A549 (cell line): ENCODE measurements around the gene BPIFB4.

Experiments
- HOXA7 ChIP-seq: fragments of 250-450 bp; sonication (Bioruptor Pico); IDR thresholded peaks from 2 replicates; pipeline ENCODE4 v1.5.0; 2020; ENCODE audit warnings: mild to moderate bottlenecking, moderate library complexity
- MAFK ChIP-seq: fragments of 450-650 bp; IDR thresholded peaks from 2 replicates; pipeline ENCODE4 v1.6.1; 2014; ENCODE audit not compliant: partially characterized antibody

DNA sequence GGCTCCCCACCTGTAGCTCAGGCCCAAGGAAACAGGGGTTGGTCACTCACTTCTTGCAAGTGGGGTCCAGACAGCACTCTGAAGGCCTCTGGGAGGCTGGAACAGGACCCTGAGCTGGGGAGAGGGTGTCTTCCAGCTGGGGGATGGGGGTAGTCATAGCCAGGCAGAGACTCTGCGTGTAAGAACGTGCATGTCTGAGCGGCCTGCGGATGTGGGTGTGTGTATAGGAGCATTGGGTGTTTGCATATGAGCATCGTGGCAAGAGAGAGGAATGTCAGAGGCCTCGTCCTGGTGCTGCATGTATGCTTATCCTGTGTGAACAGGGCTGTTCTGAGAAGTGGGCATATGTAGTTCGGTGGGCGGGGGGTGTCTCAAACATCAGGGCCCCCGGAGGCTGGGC is 13.7 kb upstream of the BPIFB4 start:
- TF ChIP-seq HOXA7 (CRISPR knock-in tag) (no peak), MAFK (no peak)
